Heart left ventricle (tissue), 16 donors: ENCODE measurements around the gene PEF1. TPM values are rescaled to one million over a fixed set of nuclear protein-coding genes. Genes with fewer than 3 reads are reported as not detected.
A peak's percentile ranks its signal among the peaks of the same experiment; 100 is the strongest.

ENCODE experiments used
- ATAC-seq, 4 donors: fragments of 200-7000 bp; cut with Tn5 transposase; one replicate each; pipeline ENCODE4 v1.9.1; 2020 to 2022; ENCODE audit warnings: moderate library complexity in 4 of 4, mild to moderate bottlenecking in 3 of 4, moderate number of reproducible peaks in 1 of 4
- DNase-seq, 5 donors: peaks; one replicate each; pipeline ENCODE4 v3.0.0-alpha.2; 2020
- H3K27ac ChIP-seq, 12 donors: fragments of 200-600 bp; sonication (generic) in 4 of 12; one replicate each; pipeline versions ENCODE4 v1.5.0 to v1.8.0; 2016 to 2022; ENCODE audit warnings: mild to moderate bottlenecking in 2 of 12
- H3K27me3 ChIP-seq, 9 donors: fragments of 200-600 bp; sonication (generic) in 2 of 9; one replicate each; pipeline versions ENCODE4 v1.5.1 to v1.8.0; 2016 to 2022; ENCODE audit warnings: mild to moderate bottlenecking in 3 of 9
- H3K36me3 ChIP-seq, 9 donors: fragments of 200-600 bp; sonication (generic) in 2 of 9; one replicate each; pipeline versions ENCODE4 v1.5.0 to v1.8.0; 2018 to 2022; ENCODE audit warnings: mild to moderate bottlenecking in 2 of 9
- H3K4me1 ChIP-seq, 12 donors: fragments of 200-600 bp; sonication (generic) in 4 of 12; one replicate each; pipeline versions ENCODE4 v1.5.0 to v1.8.0; 2016 to 2022; ENCODE audit warnings: mild to moderate bottlenecking in 3 of 12
- H3K4me3 ChIP-seq, 12 donors: fragments of 200-600 bp; sonication (generic) in 4 of 12; one replicate each; pipeline versions ENCODE4 v1.5.0 to v1.8.0; 2017 to 2022; ENCODE audit warnings: mild to moderate bottlenecking in 9 of 12, moderate library complexity in 4 of 12
- H3K9me3 ChIP-seq, 12 donors: fragments of 200-600 bp; sonication (generic) in 4 of 12; one replicate each; pipeline versions ENCODE4 v1.5.0 to v1.8.0; 2016 to 2022; ENCODE audit warnings: mild to moderate bottlenecking in 1 of 12
- POLR2A ChIP-seq, 2 donors: fragments of 450-650 bp; IDR thresholded peaks; one replicate each; pipeline ENCODE4 v1.6.1; 2017; ENCODE audit warnings: antibody characterized with exemption in 2 of 2, mild to moderate bottlenecking in 2 of 2, moderate library complexity in 2 of 2
- WGBS, 4 donors: extraction: QIAGEN DNeasy Blood & Tissue Kit in 2 of 4; methylation state at CpG; one replicate each; pipeline versions ENCODE4 v1.1.5 to v1.1.7; 2013 to 2018; 5-methylcytosine and 5-hydroxymethylcytosine counted together
- intact Hi-C, 10 donors: fragments of 100-400 bp; cut with DNase I; formaldehyde crosslinking; loops; one replicate each; pipeline versions ENCODE4 v1.11.1 to v1.14.2; 2022
- polyA plus RNA-seq, 2 donors: library from polyadenylated mRNA; stranded (reverse); fragments of 200-250 nt; gene quantifications; one replicate each; pipeline ENCODE4 v1.2.3, GENCODE V29; 2013
- total RNA-seq, 9 donors: library from RNA; depleted of rRNA in 2 of 9; stranded (reverse); fragments of >200 nt in 2 of 9; fragmentation: NEBNext Ultra II Directional in 3 of 9; extraction: Animal tissue kit (Norgen Biotek cat#: 25700) in 3 of 9; gene quantifications; one replicate each; pipeline versions ENCODE4 v1.1.0 to v1.2.4, GENCODE V29; 2016 to 2023
- TF ChIP-seq, protein P1 (sequence below), 12 donors: fragments of 200-600 bp; sonication (generic) in 4 of 12; IDR thresholded peaks; one replicate each; pipeline versions ENCODE4 v1.5.0 to v1.8.0; 2018 to 2022; ENCODE audit warnings: antibody characterized with exemption in 12 of 12, mild to moderate bottlenecking in 5 of 12
- donor health status: ischemic (EF 13 %, LVEDD 7.1; RV severe dilation, severe dysfunction).
- donor health status: healthy with polysubstance abuse.
- donor health status: DM: no; HTN: yes; CAD: no.
- donor health status: DM: no; HTN: no; CAD: no.
- donor health status: ischemic (EF 25% LVEDD 6.9; RV normal size, moderate dysfunction).
- donor health status: ischemic (EF 25% LVEDD 5.7; RV mildly dilated, moderate dysfunction).
- donor health status: healthy.
- donor health status: DM: yes; HTN: yes; CAD: no.
- donor health status: ischemic (EF 35%, LVEDD 5.7; RV mildly dilated, moderate dysfunction).
- donor health status: nonischemic (EF 11% LVEDD 7.7; RV severe dilation, severe dysfunction).
- donor health status: DM: yes; HTN: yes; CAD: no.
- donor health status: PGD.
- donor health status: ischemic (EF 29% LVEDD 5.4; RV normal size, mild dysfunction).
- donor health status: nonischemic (EF 23%, LVEDD 6.1; RV moderate dilation, normal function).

The PEF1 gene
- total and polyA plus RNA-seq, 11 donors: 32.2 to 106 (median 42.4) TPM

DNA sequence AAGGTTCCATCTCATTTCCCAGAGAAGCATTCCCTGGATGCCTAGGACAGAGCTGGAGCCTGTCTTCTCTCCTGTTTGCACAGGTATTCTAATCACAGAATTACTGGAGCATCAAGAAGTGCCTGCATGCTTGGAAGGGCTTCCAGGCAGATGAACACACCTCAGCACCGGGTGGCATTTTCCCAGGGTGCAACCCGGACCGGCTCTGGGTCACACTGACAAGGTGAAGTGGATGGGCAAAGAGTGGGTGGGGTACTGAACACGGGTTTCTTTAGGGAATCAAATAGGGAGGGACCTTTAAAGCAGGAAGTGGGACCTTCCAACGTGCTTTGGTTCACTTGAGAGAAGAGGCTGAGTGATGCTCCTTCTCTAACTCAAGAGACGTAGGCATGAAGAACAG lies 7.1 kb upstream of the PEF1 start:
- ATAC-seq (no peak), DNase-seq (no peak)
- intact Hi-C loops: no loop called here
- H3K27ac ChIP-seq: peak overlapping the region in 1 of 12 donors; percentile 78
- WGBS, 4 donors: 68 to 79% (median 75%) methylated on average over 6 of the region's 6 CpGs
- no peak for TF ChIP-seq POLR2A (IDR thresholded peaks at IDR 0.05)
- TF ChIP-seq, protein P1, sequence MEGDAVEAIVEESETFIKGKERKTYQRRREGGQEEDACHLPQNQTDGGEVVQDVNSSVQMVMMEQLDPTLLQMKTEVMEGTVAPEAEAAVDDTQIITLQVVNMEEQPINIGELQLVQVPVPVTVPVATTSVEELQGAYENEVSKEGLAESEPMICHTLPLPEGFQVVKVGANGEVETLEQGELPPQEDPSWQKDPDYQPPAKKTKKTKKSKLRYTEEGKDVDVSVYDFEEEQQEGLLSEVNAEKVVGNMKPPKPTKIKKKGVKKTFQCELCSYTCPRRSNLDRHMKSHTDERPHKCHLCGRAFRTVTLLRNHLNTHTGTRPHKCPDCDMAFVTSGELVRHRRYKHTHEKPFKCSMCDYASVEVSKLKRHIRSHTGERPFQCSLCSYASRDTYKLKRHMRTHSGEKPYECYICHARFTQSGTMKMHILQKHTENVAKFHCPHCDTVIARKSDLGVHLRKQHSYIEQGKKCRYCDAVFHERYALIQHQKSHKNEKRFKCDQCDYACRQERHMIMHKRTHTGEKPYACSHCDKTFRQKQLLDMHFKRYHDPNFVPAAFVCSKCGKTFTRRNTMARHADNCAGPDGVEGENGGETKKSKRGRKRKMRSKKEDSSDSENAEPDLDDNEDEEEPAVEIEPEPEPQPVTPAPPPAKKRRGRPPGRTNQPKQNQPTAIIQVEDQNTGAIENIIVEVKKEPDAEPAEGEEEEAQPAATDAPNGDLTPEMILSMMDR (IDR thresholded peaks at IDR 0.05): no peak
- H3K4me1 ChIP-seq: peaks cover 0 to 45% (median 29%) of the 10 kb centered on the region in 12 donors
- peaks cover 0 to 38% (median 4%) of the 10 kb centered on the region in 9 donors for H3K36me3 ChIP-seq
- H3K9me3 ChIP-seq: no peaks in the 10 kb centered on the region
- H3K27me3 ChIP-seq: no peaks in the 10 kb centered on the region
- H3K4me3 ChIP-seq: no peak overlapping the region

DNA sequence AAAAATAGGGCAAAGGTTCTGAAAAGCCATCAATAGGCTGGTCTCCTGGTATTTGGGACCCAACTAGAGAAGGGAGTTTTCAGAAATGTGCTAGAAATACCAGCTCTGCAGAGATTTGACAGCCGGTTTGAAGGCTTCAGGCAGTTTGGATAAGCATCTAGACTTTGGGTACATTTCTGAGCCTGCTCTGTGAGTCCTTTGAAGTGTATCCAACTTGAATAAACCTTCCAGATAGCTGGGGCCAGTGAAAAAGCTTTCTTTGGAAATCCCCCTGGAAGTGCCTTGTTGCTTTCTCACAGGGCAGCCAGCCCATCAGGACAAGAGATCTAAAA lies 6.4 kb upstream of the PEF1 start:
- TF ChIP-seq, protein P1 (IDR thresholded peaks at IDR 0.05): no peak
- TF ChIP-seq POLR2A (IDR thresholded peaks at IDR 0.05): no peak
- Histone ChIP-seq H3K4me3 (no peak overlapping the region), H3K9me3 (no peaks in the 10 kb centered on the region), H3K27ac (peak overlapping the region in 7 of 12 donors; percentile 3 to 78 (median 24)), H3K36me3 (peaks cover 0 to 31% (median 4%) of the 10 kb centered on the region in 9 donors), H3K4me1 (peaks cover 0 to 48% (median 30%) of the 10 kb centered on the region in 12 donors), H3K27me3 (no peaks in the 10 kb centered on the region)
- ATAC-seq (no peak), DNase-seq (no peak)
- 29 to 48% (median 31%) methylated on average over 1 of the region's 1 CpG for WGBS, 4 donors
- intact Hi-C loops: no loop called here

DNA sequence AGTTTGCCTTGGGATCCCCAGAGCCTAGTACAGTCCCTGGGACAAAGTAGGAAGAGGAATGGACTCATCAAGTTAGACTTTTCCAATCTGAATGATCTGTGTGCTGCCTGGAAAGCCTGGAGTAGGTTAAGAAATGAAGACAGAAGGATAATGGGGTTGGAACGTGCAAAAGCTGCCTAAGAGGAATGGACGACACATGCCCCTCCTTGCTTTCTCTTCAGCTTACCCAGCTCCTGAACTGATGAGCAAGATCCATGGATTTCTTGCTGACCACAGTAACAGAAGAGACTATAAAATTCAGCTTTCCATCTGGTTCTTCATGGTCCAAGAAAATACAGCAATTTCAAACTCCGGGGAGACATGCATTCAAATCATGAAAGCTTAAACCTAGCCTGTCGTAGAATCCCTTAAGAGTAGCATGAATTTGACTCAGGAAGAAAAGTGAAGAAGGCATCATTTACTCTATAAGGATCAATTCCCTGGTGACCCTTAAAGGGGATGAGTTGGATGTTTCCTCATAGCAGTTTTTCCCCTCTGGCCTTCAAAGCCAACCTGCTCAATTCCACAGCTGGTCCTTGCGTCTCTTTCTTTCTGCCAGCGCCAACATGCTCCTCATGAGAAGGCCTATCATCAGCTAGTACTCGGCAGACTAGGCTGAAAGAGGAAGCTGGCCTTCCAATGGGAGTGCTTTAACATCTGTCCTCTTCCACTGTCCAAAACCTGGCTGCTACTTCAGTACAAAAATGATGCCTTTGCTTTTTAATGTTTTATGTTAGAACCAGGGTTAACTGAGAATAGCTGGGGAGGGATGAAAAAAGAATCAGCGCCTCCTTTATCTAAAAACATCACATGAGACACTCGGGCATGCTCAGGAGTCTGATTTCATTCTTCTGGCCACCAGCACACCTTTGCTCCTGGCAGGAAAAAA lies 5.7 kb upstream of the PEF1 start:
- 63 to 69% (median 66%) methylated on average over 9 of the region's 9 CpGs for WGBS, 4 donors
- H3K4me1 ChIP-seq: peaks cover 0 to 54% (median 34%) of the 10 kb centered on the region in 12 donors
- ATAC-seq (no peak), DNase-seq (no peak)
- H3K4me3 ChIP-seq: no peak overlapping the region
- intact Hi-C loops: no loop called here
- no peaks in the 10 kb centered on the region for H3K9me3 ChIP-seq
- H3K27ac ChIP-seq: peak overlapping the region in 9 of 12 donors; percentile 12 to 78 (median 25)
- TF ChIP-seq POLR2A (IDR thresholded peaks at IDR 0.05): no peak
- TF ChIP-seq, protein P1 (IDR thresholded peaks at IDR 0.05): no peak
- H3K27me3 ChIP-seq: no peaks in the 10 kb centered on the region
- peaks cover 0 to 25% (median 4%) of the 10 kb centered on the region in 9 donors for H3K36me3 ChIP-seq

DNA sequence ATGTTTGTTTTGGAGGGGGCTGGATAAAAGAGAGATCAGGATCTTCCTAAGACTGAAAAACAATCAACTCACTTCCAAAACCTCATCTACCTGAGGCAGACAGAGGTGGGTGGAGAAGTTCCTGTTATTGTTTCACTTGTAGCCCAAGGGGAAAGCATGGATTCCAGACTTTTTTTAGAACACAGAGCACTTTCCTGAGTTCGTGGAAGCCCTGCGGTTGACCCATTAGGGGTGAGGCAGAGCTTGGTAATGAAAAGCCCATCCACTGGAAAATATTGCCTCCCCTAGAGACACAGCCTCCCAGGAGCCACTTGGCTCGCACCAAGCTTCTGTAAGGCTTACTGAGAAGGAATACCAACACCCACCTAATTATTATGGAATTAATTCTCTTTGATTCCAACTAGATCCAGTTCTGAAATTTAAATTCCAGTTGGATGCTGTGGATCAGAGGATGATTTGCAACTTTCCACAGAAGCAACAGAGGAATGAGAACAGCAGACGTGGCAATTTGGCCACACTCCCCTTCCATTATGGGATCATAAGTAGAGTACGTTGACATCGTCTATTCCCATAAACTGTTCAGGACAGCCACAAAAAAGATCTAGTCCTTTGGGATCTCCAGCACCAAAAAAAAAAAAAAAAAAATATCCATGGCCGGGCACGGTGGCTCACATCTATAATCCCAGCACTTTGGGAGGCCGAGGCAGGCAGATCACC lies 4.1 kb upstream of the PEF1 start:
- peaks cover 0 to 15% (median 0%) of the 10 kb centered on the region in 9 donors for H3K36me3 ChIP-seq
- no peaks in the 10 kb centered on the region for H3K9me3 ChIP-seq
- intact Hi-C loops: no loop called here
- WGBS, 4 donors: 53 to 70% (median 61%) methylated on average over 9 of the region's 9 CpGs
- H3K4me1 ChIP-seq: peaks cover 0 to 62% (median 38%) of the 10 kb centered on the region in 12 donors
- H3K27me3 ChIP-seq: no peaks in the 10 kb centered on the region
- H3K4me3 ChIP-seq: no peak overlapping the region
- DNase-seq (peak in 2 of 5 donors; percentile 44 to 53), ATAC-seq (peak in 1 of 4 donors; percentile 3)
- TF ChIP-seq, protein P1 (IDR thresholded peaks at IDR 0.05): no peak
- no peak for TF ChIP-seq POLR2A (IDR thresholded peaks at IDR 0.05)
- peak overlapping the region; percentile 34 to 98 (median 72) for H3K27ac ChIP-seq
